ENCODE data around the gene ASCC2. TPM values are rescaled to one million over a fixed set of nuclear protein-coding genes. Genes with fewer than 3 reads are reported as not detected.

Gene ASCC2
- total RNA-seq, 1 experiment from 2014 or later: 47.0 TPM

- Histone ChIP-seq H3K27ac (no peak overlapping the region), H3K4me1 (replicated peaks) (peaks cover 12% of the 10 kb centered on the region), H3K4me3 (no peak overlapping the region), H3K36me3 (peaks cover 88% of the 10 kb centered on the region), H3K9me3 (replicated peaks) (no peaks in the 10 kb centered on the region), H3K27me3 (replicated peaks) (no peaks in the 10 kb centered on the region)
- DNase-seq (ENCODE audit: low read depth in 1 of 2, low spot score in 2 of 2): no peak
These were observed 34.9 kb downstream of the ASCC2 start for GRCh38 chr22:29803190-29803589.

DNA sequence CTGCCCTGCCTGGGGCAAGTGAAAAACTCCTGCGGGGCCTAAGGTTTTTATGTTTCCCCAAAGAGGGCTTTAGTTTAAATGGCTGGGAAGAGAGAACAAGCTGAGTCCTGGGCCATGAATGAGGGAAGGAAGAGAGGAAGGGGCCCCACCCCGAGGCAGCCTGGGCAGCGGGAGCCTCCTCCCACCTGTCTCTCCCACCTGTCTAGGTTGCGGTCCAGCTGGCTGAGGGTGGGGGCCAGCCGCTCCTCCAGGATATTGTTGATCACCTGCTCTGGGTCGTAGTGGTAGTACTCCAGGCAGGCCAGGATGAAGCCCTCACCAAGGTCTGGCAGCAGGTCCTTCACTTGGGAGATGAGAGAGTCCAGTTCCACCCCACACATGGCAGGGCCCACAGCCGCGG is 36.3 kb downstream of the ASCC2 start:
- no peak for DNase-seq (ENCODE audit: low read depth in 1 of 2, low spot score in 2 of 2)
- peaks cover 12% of the 10 kb centered on the region for H3K4me1 ChIP-seq (replicated peaks)
- no peak overlapping the region for H3K4me3 ChIP-seq
- no peaks in the 10 kb centered on the region for H3K27me3 ChIP-seq (replicated peaks)
- peaks cover 90% of the 10 kb centered on the region for H3K36me3 ChIP-seq
- H3K27ac ChIP-seq: no peak overlapping the region
- no peaks in the 10 kb centered on the region for H3K9me3 ChIP-seq (replicated peaks)

DNA sequence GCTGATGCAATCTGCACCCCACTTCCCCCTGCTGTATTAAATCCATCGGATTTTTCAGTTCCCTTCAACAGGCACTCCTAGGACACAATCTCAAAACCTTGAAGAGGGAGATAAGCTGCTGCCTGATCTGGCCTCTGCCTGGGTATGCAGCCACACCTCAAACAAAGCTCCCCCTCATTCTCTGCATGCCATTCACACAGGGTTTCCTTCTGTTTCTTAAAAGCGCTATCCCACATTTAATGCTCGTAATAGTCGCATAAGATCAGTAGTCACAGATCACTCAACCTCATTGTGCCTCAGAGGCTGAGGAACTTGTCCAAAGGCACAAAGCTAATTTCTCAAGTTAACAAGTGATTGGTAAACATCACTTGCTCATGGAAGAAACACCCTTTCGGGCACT is 36.9 kb downstream of the ASCC2 start:
- DNase-seq (ENCODE audit: low read depth in 1 of 2, low spot score in 2 of 2): no peak
- no peak overlapping the region for H3K27ac ChIP-seq
- H3K9me3 ChIP-seq (replicated peaks): no peaks in the 10 kb centered on the region

GRCh38 chr22:29799217-29799680 is 38.8 kb downstream of the ASCC2 start:
- Histone ChIP-seq H3K9me3 (replicated peaks) (no peaks in the 10 kb centered on the region), H3K27me3 (replicated peaks) (no peaks in the 10 kb centered on the region), H3K4me3 (no peak overlapping the region), H3K36me3 (peaks cover 85% of the 10 kb centered on the region), H3K27ac (peak overlapping the region; percentile 67), H3K4me1 (replicated peaks) (peaks cover 12% of the 10 kb centered on the region)
- peak; percentile 30 to 73 for DNase-seq (ENCODE audit: low read depth in 1 of 2, low spot score in 2 of 2)

More for the DNA sequence above, 36.9 kb downstream of the ASCC2 start:
- Histone ChIP-seq H3K27me3 (replicated peaks) (no peaks in the 10 kb centered on the region), H3K4me1 (replicated peaks) (peaks cover 12% of the 10 kb centered on the region), H3K4me3 (no peak overlapping the region), H3K36me3 (peaks cover 89% of the 10 kb centered on the region)

- H3K4me3 ChIP-seq: no peak overlapping the region
- H3K9me3 ChIP-seq (replicated peaks): no peaks in the 10 kb centered on the region
- no peak for DNase-seq (ENCODE audit: low read depth in 1 of 2, low spot score in 2 of 2)
- peaks cover 12% of the 10 kb centered on the region for H3K4me1 ChIP-seq (replicated peaks)
- H3K27ac ChIP-seq: peak overlapping the region; percentile 67
- H3K36me3 ChIP-seq: peaks cover 84% of the 10 kb centered on the region
- H3K27me3 ChIP-seq (replicated peaks): no peaks in the 10 kb centered on the region
These were observed 39.3 kb downstream of the ASCC2 start for GRCh38 chr22:29798801-29799200.

DNA sequence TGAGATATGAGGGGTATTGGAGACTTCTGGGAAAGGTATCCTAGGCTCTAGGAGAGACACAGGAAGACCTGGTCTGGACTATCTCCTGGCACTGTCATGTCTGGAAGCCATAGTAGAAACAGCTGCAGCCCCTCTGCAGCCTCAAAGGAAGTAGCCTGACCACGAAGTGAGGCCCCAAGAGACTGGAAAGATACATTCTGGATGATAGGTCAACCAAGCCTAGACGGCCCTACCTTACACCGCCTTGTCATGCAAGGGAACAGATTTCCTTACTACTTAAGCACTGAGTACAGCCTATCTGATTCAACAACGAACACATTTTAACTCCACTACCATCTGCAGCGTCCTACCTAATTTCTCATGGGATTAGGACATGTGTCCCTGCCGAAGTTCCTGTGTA is 39.8 kb downstream of the ASCC2 start:
- no peaks in the 10 kb centered on the region for H3K27me3 ChIP-seq (replicated peaks)
- H3K36me3 ChIP-seq: peaks cover 82% of the 10 kb centered on the region
- no peak overlapping the region for H3K4me3 ChIP-seq
- H3K4me1 ChIP-seq (replicated peaks): peaks cover 12% of the 10 kb centered on the region
- H3K27ac ChIP-seq: peak overlapping the region; percentile 67; the same call in 1 of the 2 replicates
- DNase-seq (ENCODE audit: low read depth in 1 of 2, low spot score in 2 of 2): no peak
- no peaks in the 10 kb centered on the region for H3K9me3 ChIP-seq (replicated peaks)

- H3K27me3 ChIP-seq (replicated peaks): no peaks in the 10 kb centered on the region
- DNase-seq (ENCODE audit: low read depth in 1 of 2, low spot score in 2 of 2): no peak
- no peak overlapping the region for H3K27ac ChIP-seq
- no peak overlapping the region for H3K4me3 ChIP-seq
- no peaks in the 10 kb centered on the region for H3K9me3 ChIP-seq (replicated peaks)
- H3K36me3 ChIP-seq: peaks cover 87% of the 10 kb centered on the region
- H3K4me1 ChIP-seq (replicated peaks): peaks cover 12% of the 10 kb centered on the region
These were observed 40.7 kb downstream of the ASCC2 start for GRCh38 chr22:29797351-29797750.

GRCh38 chr22:29795663-29796062 is 42.4 kb downstream of the ASCC2 start:
- no peak overlapping the region for H3K4me3 ChIP-seq
- peaks cover 92% of the 10 kb centered on the region for H3K36me3 ChIP-seq
- DNase-seq (ENCODE audit: low read depth in 1 of 2, low spot score in 2 of 2): no peak
- peaks cover 12% of the 10 kb centered on the region for H3K4me1 ChIP-seq (replicated peaks)
- H3K9me3 ChIP-seq (replicated peaks): no peaks in the 10 kb centered on the region
- no peak overlapping the region for H3K27ac ChIP-seq
- H3K27me3 ChIP-seq (replicated peaks): no peaks in the 10 kb centered on the region

GRCh38 chr22:29793396-29793795 is 44.7 kb downstream of the ASCC2 start:
- no peaks in the 10 kb centered on the region for H3K27me3 ChIP-seq (replicated peaks)
- no peak for DNase-seq (ENCODE audit: low read depth in 1 of 2, low spot score in 2 of 2)
- no peak overlapping the region for H3K4me3 ChIP-seq
- H3K36me3 ChIP-seq: peaks cover 92% of the 10 kb centered on the region
- H3K9me3 ChIP-seq (replicated peaks): no peaks in the 10 kb centered on the region
- H3K4me1 ChIP-seq (replicated peaks): no peaks in the 10 kb centered on the region
- no peak overlapping the region for H3K27ac ChIP-seq

- H3K4me3 ChIP-seq: no peak overlapping the region
- H3K27ac ChIP-seq: no peak overlapping the region
- no peaks in the 10 kb centered on the region for H3K4me1 ChIP-seq (replicated peaks)
- H3K36me3 ChIP-seq: peaks cover 77% of the 10 kb centered on the region
- no peak for DNase-seq (ENCODE audit: low read depth in 1 of 2, low spot score in 2 of 2)
- no peaks in the 10 kb centered on the region for H3K9me3 ChIP-seq (replicated peaks)
- no peaks in the 10 kb centered on the region for H3K27me3 ChIP-seq (replicated peaks)
These were observed 48.0 kb downstream of the ASCC2 start for GRCh38 chr22:29790061-29790460.

DNA sequence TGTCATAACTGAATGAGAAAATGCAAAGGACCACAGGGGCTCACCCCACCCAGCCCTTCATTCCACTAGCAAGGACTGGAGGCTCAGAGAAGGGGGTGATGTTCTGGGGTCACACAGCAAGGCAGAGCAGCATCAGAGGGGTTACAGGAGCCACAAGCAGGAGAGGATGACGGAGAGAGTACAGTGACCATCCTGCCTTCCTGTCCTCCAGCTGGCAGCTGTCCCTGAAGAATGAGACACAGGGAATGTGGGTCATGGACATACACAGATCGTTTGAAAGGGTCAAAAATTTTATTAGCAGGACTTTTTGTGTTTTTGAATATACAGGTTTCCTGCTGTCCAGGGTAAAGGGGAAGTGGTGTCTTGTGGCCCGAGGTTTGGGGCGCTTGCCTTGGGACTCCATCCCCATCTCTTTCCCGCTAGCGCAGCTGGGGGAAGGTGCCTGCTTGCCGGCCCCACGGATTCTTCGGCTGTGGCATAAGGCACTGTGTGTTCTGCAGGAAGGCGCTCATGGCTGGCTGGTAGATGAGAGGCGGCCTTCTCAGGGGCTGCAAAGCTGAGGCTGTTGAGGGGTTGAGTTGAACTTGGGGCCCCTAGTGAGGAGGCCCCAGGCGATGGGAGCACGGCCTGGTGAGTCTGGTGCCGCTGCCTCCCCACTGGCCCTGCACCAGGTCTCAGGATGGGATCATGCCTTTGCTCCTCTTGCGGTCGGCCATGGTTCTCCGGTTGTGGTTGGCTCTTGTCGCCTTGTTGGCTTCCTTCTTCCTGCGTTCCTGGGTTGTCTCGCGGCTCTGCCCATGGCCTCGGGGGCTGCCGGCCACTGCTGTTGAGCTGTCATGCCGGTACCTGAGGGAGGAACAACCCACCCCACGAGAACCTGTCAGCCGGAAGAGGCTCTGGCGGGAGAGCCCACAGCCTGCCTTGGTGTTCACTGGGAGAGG is 49.5 kb downstream of the ASCC2 start:
- peaks cover 65% of the 10 kb centered on the region for H3K36me3 ChIP-seq
- H3K9me3 ChIP-seq (replicated peaks): no peaks in the 10 kb centered on the region
- H3K27ac ChIP-seq: no peak overlapping the region
- no peak for DNase-seq (ENCODE audit: low read depth in 1 of 2, low spot score in 2 of 2)
- no peaks in the 10 kb centered on the region for H3K27me3 ChIP-seq (replicated peaks)
- H3K4me3 ChIP-seq: no peak overlapping the region
- no peaks in the 10 kb centered on the region for H3K4me1 ChIP-seq (replicated peaks)

- no peak for DNase-seq (ENCODE audit: low read depth in 1 of 2, low spot score in 2 of 2)
These were observed 50.6 kb downstream of the ASCC2 start for GRCh38 chr22:29787371-29787980.

GRCh38 chr22:29786031-29786430 is 52.0 kb downstream of the ASCC2 start:
- Histone ChIP-seq H3K4me1 (replicated peaks) (peaks cover 15% of the 10 kb centered on the region), H3K27me3 (replicated peaks) (no peaks in the 10 kb centered on the region), H3K9me3 (replicated peaks) (no peaks in the 10 kb centered on the region), H3K36me3 (peaks cover 40% of the 10 kb centered on the region), H3K27ac (no peak overlapping the region), H3K4me3 (no peak overlapping the region)
- no peak for DNase-seq (ENCODE audit: low read depth in 1 of 2, low spot score in 2 of 2)

More at GRCh38 chr22:29787371-29787980, 50.6 kb downstream of the ASCC2 start:
- Histone ChIP-seq H3K9me3 (replicated peaks) (no peaks in the 10 kb centered on the region), H3K4me1 (replicated peaks) (peaks cover under 1% of the 10 kb centered on the region), H3K36me3 (peaks cover 54% of the 10 kb centered on the region), H3K27me3 (replicated peaks) (no peaks in the 10 kb centered on the region), H3K27ac (no peak overlapping the region), H3K4me3 (no peak overlapping the region)

Data from SJSA1 (cell line).